ENCODE data around the gene SBSN. TPM values are rescaled to one million over a fixed set of nuclear protein-coding genes. Genes with fewer than 3 reads are reported as not detected.

SBSN gene
- total and polyA plus RNA-seq, 3 experiments from 2014 or later = not detected

DNA sequence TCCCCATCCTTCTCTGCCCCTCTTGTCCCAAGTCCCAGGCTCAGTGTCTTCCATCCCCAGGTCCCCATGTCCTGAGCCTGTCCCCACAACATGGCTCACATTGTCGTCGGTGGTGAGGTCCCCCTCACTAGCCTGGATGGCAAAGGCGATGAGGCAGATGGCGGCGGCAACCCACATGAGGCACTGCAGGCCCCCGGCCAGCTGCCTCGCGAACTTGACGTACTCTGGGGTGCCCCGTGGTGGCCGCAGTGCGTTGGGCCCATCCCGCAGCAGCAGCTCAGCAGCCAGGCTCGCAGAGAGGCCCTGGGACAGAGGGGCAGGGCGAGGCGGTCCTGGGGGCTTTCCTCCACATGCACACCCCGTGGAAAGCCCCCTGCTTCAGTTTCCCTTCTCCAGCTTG, 34.2 kb upstream of the SBSN start:
- no peak overlapping the region for H3K27ac Mint-ChIP-seq
- Histone ChIP-seq H3K27me3 (ENCODE audit: insufficient read depth, low read length, poor library complexity, severe bottlenecking) (peaks cover 11% of the 10 kb centered on the region), H3K36me3 (ENCODE audit: insufficient read depth, low read length) (no peaks in the 10 kb centered on the region), H3K4me3 (ENCODE audit: low read length) (no peak overlapping the region), H3K4me1 (ENCODE audit: insufficient read depth, low read length) (peaks cover 8% of the 10 kb centered on the region), H3K27ac (ENCODE audit: low read depth, low read length) (no peak overlapping the region), H3K9me3 (ENCODE audit: low read length) (no peaks in the 10 kb centered on the region)
- ChIA-PET POLR2A (no interaction called here), CTCF (no interaction called here)
- peaks cover 37 to 61% of the 10 kb centered on the region in 2 donors for H3K27me3 Mint-ChIP-seq
- no peak overlapping the region for H3K4me3 Mint-ChIP-seq
- no peaks in the 10 kb centered on the region for H3K9me3 Mint-ChIP-seq
- DNase-seq = no peak
- peaks cover 4 to 11% (median 5%) of the 10 kb centered on the region in 3 donors for H3K4me1 Mint-ChIP-seq
- H3K36me3 Mint-ChIP-seq = no peaks in the 10 kb centered on the region

GRCh38 chr19:35561436-35561835, 33.3 kb upstream of the SBSN start:
- H3K36me3 Mint-ChIP-seq = no peaks in the 10 kb centered on the region
- H3K36me3 ChIP-seq (ENCODE audit: insufficient read depth, low read length) = no peaks in the 10 kb centered on the region
- H3K4me3 Mint-ChIP-seq = no peak overlapping the region
- peaks cover 8% of the 10 kb centered on the region for H3K4me1 ChIP-seq (ENCODE audit: insufficient read depth, low read length)
- H3K27ac ChIP-seq (ENCODE audit: low read depth, low read length) = no peak overlapping the region
- H3K4me1 Mint-ChIP-seq = peaks cover 7 to 15% (median 9%) of the 10 kb centered on the region in 3 donors
- H3K27ac Mint-ChIP-seq = no peak overlapping the region
- POLR2A ChIA-PET = no interaction called here
- no peak overlapping the region for H3K4me3 ChIP-seq (ENCODE audit: low read length)
- H3K9me3 ChIP-seq (ENCODE audit: low read length) = no peaks in the 10 kb centered on the region
- peaks cover 11% of the 10 kb centered on the region for H3K27me3 ChIP-seq (ENCODE audit: insufficient read depth, low read length, poor library complexity, severe bottlenecking)
- CTCF ChIA-PET = no interaction called here
- DNase-seq = no peak
- peaks cover 41 to 60% of the 10 kb centered on the region in 2 donors for H3K27me3 Mint-ChIP-seq
- H3K9me3 Mint-ChIP-seq = no peaks in the 10 kb centered on the region

DNA sequence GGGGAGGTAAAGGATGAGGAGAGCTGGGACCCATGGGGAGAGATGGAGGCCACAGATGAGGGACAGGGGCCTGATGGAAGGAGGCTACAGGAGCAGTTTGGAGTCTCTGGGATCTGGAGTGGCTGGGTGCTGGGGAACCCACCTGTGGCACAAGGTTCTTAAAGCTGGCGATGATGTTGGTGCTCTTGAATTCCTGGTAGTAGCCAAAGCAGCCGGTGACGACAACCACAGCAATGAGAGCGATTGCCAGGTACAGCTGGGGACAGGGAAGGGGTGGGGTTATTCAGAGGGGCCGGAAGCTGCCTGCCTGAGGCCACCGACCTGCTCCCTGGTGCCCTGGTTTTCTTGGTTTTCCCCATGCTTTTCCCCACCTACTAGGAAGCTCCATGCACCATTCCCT, 32.6 kb upstream of the SBSN start:
- peaks cover 41 to 65% of the 10 kb centered on the region in 2 donors for H3K27me3 Mint-ChIP-seq
- CTCF ChIA-PET = no interaction called here
- Histone ChIP-seq H3K4me1 (ENCODE audit: insufficient read depth, low read length) (peaks cover 8% of the 10 kb centered on the region), H3K27me3 (ENCODE audit: insufficient read depth, low read length, poor library complexity, severe bottlenecking) (peaks cover 11% of the 10 kb centered on the region), H3K4me3 (ENCODE audit: low read length) (no peak overlapping the region), H3K9me3 (ENCODE audit: low read length) (no peaks in the 10 kb centered on the region), H3K27ac (ENCODE audit: low read depth, low read length) (no peak overlapping the region), H3K36me3 (ENCODE audit: insufficient read depth, low read length) (no peaks in the 10 kb centered on the region)
- no peak overlapping the region for H3K4me3 Mint-ChIP-seq
- DNase-seq = no peak
- no peaks in the 10 kb centered on the region for H3K9me3 Mint-ChIP-seq
- peaks cover 7 to 15% (median 9%) of the 10 kb centered on the region in 3 donors for H3K4me1 Mint-ChIP-seq
- POLR2A ChIA-PET = no interaction called here
- H3K27ac Mint-ChIP-seq = no peak overlapping the region
- peaks cover 0 to 3% (median 0%) of the 10 kb centered on the region in 3 donors for H3K36me3 Mint-ChIP-seq

DNA sequence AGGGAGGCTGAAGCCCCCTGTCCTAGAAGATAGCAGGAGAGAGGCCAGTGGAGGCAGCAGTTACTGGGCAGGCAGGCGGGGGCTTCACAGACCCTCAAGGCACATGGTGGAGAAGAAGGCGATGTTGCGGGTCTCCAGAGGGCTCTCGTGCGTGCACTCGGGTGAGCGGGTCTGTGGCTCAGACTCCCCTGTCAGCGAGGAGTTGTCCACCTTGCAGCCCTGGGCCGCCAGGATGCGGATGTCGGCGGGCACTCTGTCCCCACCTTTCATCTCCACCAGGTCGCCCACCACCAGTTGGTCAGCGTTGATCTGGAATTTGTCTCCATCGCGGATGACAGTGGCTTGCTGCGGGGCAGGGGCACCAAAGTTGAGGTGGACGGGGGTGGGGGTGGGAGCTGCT, 32.2 kb upstream of the SBSN start:
- H3K27me3 Mint-ChIP-seq = peaks cover 38 to 62% of the 10 kb centered on the region in 2 donors
- H3K27ac ChIP-seq (ENCODE audit: low read depth, low read length) = no peak overlapping the region
- H3K4me3 Mint-ChIP-seq = no peak overlapping the region
- no peaks in the 10 kb centered on the region for H3K36me3 ChIP-seq (ENCODE audit: insufficient read depth, low read length)
- POLR2A ChIA-PET = no interaction called here
- H3K4me3 ChIP-seq (ENCODE audit: low read length) = no peak overlapping the region
- no peak overlapping the region for H3K27ac Mint-ChIP-seq
- H3K27me3 ChIP-seq (ENCODE audit: insufficient read depth, low read length, poor library complexity, severe bottlenecking) = peaks cover 11% of the 10 kb centered on the region
- H3K9me3 ChIP-seq (ENCODE audit: low read length) = no peaks in the 10 kb centered on the region
- no peak for DNase-seq
- H3K4me1 Mint-ChIP-seq = peaks cover 7 to 15% (median 9%) of the 10 kb centered on the region in 3 donors
- peaks cover 0 to 3% (median 0%) of the 10 kb centered on the region in 3 donors for H3K36me3 Mint-ChIP-seq
- CTCF ChIA-PET = no interaction called here
- H3K9me3 Mint-ChIP-seq = no peaks in the 10 kb centered on the region
- H3K4me1 ChIP-seq (ENCODE audit: insufficient read depth, low read length) = peaks cover 8% of the 10 kb centered on the region

- Mint-ChIP-seq H3K27me3 (peaks cover 38 to 60% of the 10 kb centered on the region in 2 donors), H3K36me3 (peaks cover 0 to 3% (median 0%) of the 10 kb centered on the region in 3 donors)
- DNase-seq = no peak
These were observed 31.7 kb upstream of the SBSN start for GRCh38 chr19:35559781-35560180.

GRCh38 chr19:35559281-35559659, 31.2 kb upstream of the SBSN start:
- Histone ChIP-seq H3K4me1 (ENCODE audit: insufficient read depth, low read length) (peaks cover 8% of the 10 kb centered on the region), H3K27ac (ENCODE audit: low read depth, low read length) (no peak overlapping the region), H3K9me3 (ENCODE audit: low read length) (no peaks in the 10 kb centered on the region), H3K27me3 (ENCODE audit: insufficient read depth, low read length, poor library complexity, severe bottlenecking) (peaks cover 11% of the 10 kb centered on the region), H3K36me3 (ENCODE audit: insufficient read depth, low read length) (no peaks in the 10 kb centered on the region), H3K4me3 (ENCODE audit: low read length) (no peak overlapping the region)
- H3K9me3 Mint-ChIP-seq = no peaks in the 10 kb centered on the region
- no peak for DNase-seq
- CTCF ChIA-PET = no interaction called here
- H3K27ac Mint-ChIP-seq = no peak overlapping the region
- POLR2A ChIA-PET = interaction anchor here (0.5 kb wide), 1 partner anchor 314 kb away, joined by 7 read pairs; no protein-coding TSS in a partner anchor
- no peak overlapping the region for H3K4me3 Mint-ChIP-seq
- peaks cover 7 to 15% (median 9%) of the 10 kb centered on the region in 3 donors for H3K4me1 Mint-ChIP-seq
- peaks cover 0 to 3% (median 0%) of the 10 kb centered on the region in 3 donors for H3K36me3 Mint-ChIP-seq
- peaks cover 35 to 57% of the 10 kb centered on the region in 2 donors for H3K27me3 Mint-ChIP-seq

More at GRCh38 chr19:35559781-35560180, 31.7 kb upstream of the SBSN start:
- no peaks in the 10 kb centered on the region for H3K9me3 Mint-ChIP-seq
- Histone ChIP-seq H3K4me1 (ENCODE audit: insufficient read depth, low read length) (peaks cover 8% of the 10 kb centered on the region), H3K36me3 (ENCODE audit: insufficient read depth, low read length) (no peaks in the 10 kb centered on the region), H3K27ac (ENCODE audit: low read depth, low read length) (no peak overlapping the region), H3K4me3 (ENCODE audit: low read length) (no peak overlapping the region), H3K9me3 (ENCODE audit: low read length) (no peaks in the 10 kb centered on the region), H3K27me3 (ENCODE audit: insufficient read depth, low read length, poor library complexity, severe bottlenecking) (peaks cover 11% of the 10 kb centered on the region)
- H3K4me3 Mint-ChIP-seq = no peak overlapping the region
- peaks cover 7 to 15% (median 9%) of the 10 kb centered on the region in 3 donors for H3K4me1 Mint-ChIP-seq
- POLR2A ChIA-PET = interaction anchor here (0.5 kb wide), 1 partner anchor 313 kb away, joined by 7 read pairs; no protein-coding TSS in a partner anchor
- CTCF ChIA-PET = no interaction called here
- no peak overlapping the region for H3K27ac Mint-ChIP-seq

- no peak overlapping the region for H3K27ac ChIP-seq (ENCODE audit: low read depth, low read length)
- peaks cover 8% of the 10 kb centered on the region for H3K4me1 ChIP-seq (ENCODE audit: insufficient read depth, low read length)
- H3K4me3 ChIP-seq (ENCODE audit: low read length) = no peak overlapping the region
- Mint-ChIP-seq H3K4me3 (peak overlapping the region in 2 of 7 donors; percentile 13 to 38), H3K36me3 (peaks cover 0 to 3% (median 0%) of the 10 kb centered on the region in 3 donors), H3K9me3 (no peaks in the 10 kb centered on the region), H3K4me1 (peaks cover 7 to 15% (median 9%) of the 10 kb centered on the region in 3 donors), H3K27ac (no peak overlapping the region), H3K27me3 (peaks cover 32 to 53% of the 10 kb centered on the region in 2 donors)
- DNase-seq = no peak
- ChIA-PET CTCF (interaction anchor here (1.4 kb wide), 1 partner anchor 10 kb away, joined by 6 read pairs; no protein-coding TSS in a partner anchor), POLR2A (no interaction called here)
- H3K9me3 ChIP-seq (ENCODE audit: low read length) = no peaks in the 10 kb centered on the region
- H3K36me3 ChIP-seq (ENCODE audit: insufficient read depth, low read length) = no peaks in the 10 kb centered on the region
- peaks cover 11% of the 10 kb centered on the region for H3K27me3 ChIP-seq (ENCODE audit: insufficient read depth, low read length, poor library complexity, severe bottlenecking)
These were observed 30.5 kb upstream of the SBSN start for GRCh38 chr19:35558400-35559280.

Measured in CD8-positive, alpha-beta memory T cell (primary cell).